22Rv1 (cell line): ENCODE data around the gene KMT5C.

ENCODE experiments used
- CTCF ChIP-seq: fragments of 450-650 bp; IDR thresholded peaks from 2 replicates; pipeline ENCODE4 v1.5.1; 2017; ENCODE audit warnings: mild to moderate bottlenecking
- ZFX ChIP-seq: fragments of 450-650 bp; IDR thresholded peaks from 2 replicates; pipeline ENCODE4 v1.6.1; 2017; ENCODE audit warnings: antibody characterized with exemption, borderline replicate concordance

GRCh38 chr19:55382522-55383054 lies 42.9 kb downstream of the KMT5C start:
- TF ChIP-seq CTCF (no peak), ZFX (no peak)
